ENCODE data around the gene ZBTB7B.

- TF ChIP-seq MAX (IDR thresholded peaks at IDR 0.05) (no peak), CEBPB (IDR thresholded peaks at IDR 0.05) (no peak), TAF1 (IDR thresholded peaks at IDR 0.05; ENCODE audit: low read depth) (no peak), EP300 (IDR thresholded peaks at IDR 0.05; ENCODE audit: borderline replicate concordance) (no peak), TEAD4 (IDR thresholded peaks at IDR 0.05) (no peak), REST (IDR thresholded peaks at IDR 0.05; ENCODE audit: low read depth) (no peak), NFIC (IDR thresholded peaks at IDR 0.05) (no peak), RAD21 (IDR thresholded peaks at IDR 0.05; ENCODE audit: low read depth) (no peak), USF1 (IDR thresholded peaks at IDR 0.05) (no peak), EGR1 (IDR thresholded peaks at IDR 0.05) (no peak)
Observed at GRCh38 chr1:155024315-155024714, 21.7 kb downstream of the ZBTB7B start.

Measured in Ishikawa (cell line).